IgD-negative memory B cell (primary cell): ENCODE measurements around the gene UBAC2. TPM values are rescaled to one million over a fixed set of nuclear protein-coding genes. Genes with fewer than 3 reads are reported as not detected.

ENCODE experiments used
- H3K27ac Mint-ChIP-seq, 3 donors: one replicate each; pipeline ENCODE4 v1.8.0; 2020 to 2022; ENCODE audit warnings: mild to moderate bottlenecking in 3 of 3, mixed read lengths in 3 of 3, moderate library complexity in 1 of 3
- H3K27me3 Mint-ChIP-seq: one replicate; pipeline ENCODE4 v1.8.0; 2021; ENCODE audit warnings: mixed read lengths
- H3K36me3 Mint-ChIP-seq: one replicate; pipeline ENCODE4 v1.8.0; 2020; ENCODE audit warnings: mild to moderate bottlenecking, mixed read lengths
- H3K4me1 Mint-ChIP-seq, 3 donors: one replicate each; pipeline ENCODE4 v1.8.0; 2020 to 2022; ENCODE audit warnings: mixed read lengths in 3 of 3, mild to moderate bottlenecking in 1 of 3
- H3K4me3 Mint-ChIP-seq, 4 donors: one replicate each; pipeline ENCODE4 v1.8.0; 2020 to 2022; ENCODE audit warnings: mild to moderate bottlenecking in 4 of 4, mixed read lengths in 4 of 4, moderate library complexity in 3 of 4
- H3K9me3 Mint-ChIP-seq, 3 donors: one replicate each; pipeline ENCODE4 v1.8.0; 2020 to 2021; ENCODE audit warnings: mixed read lengths in 3 of 3, mild to moderate bottlenecking in 1 of 3
- polyA plus RNA-seq: library from polyadenylated mRNA; unstranded; fragments of 300-500 nt; fragmentation: Illumina TruSeq; gene quantifications from one replicate; pipeline ENCODE4 v1.2.3, GENCODE V29; 2021

UBAC2 gene
- polyA plus RNA-seq, 1 donor from 2014 or later = 88.0 TPM

- H3K4me1 Mint-ChIP-seq = peaks cover 37 to 48% (median 47%) of the 10 kb centered on the region in 3 donors
- H3K27ac Mint-ChIP-seq = peak overlapping the region; percentile 84 to 94 (median 85)
- H3K4me3 Mint-ChIP-seq = peak overlapping the region; percentile 38 to 83 (median 59)
- no peaks in the 10 kb centered on the region for H3K27me3 Mint-ChIP-seq
- peaks cover 7% of the 10 kb centered on the region for H3K36me3 Mint-ChIP-seq
- no peaks in the 10 kb centered on the region for H3K9me3 Mint-ChIP-seq
These were observed 70.6 kb downstream of the UBAC2 start for GRCh38 chr13:99271249-99271648.

GRCh38 chr13:99272481-99272880 lies 71.8 kb downstream of the UBAC2 start:
- Mint-ChIP-seq H3K27me3 (no peaks in the 10 kb centered on the region), H3K4me1 (peaks cover 36 to 53% (median 51%) of the 10 kb centered on the region in 3 donors), H3K9me3 (no peaks in the 10 kb centered on the region), H3K36me3 (peaks cover 7% of the 10 kb centered on the region), H3K4me3 (peak overlapping the region in 2 of 4 donors; percentile 44 to 67), H3K27ac (peak overlapping the region in 2 of 3 donors; percentile 84 to 88)

GRCh38 chr13:99273128-99273527 lies 72.5 kb downstream of the UBAC2 start:
- no peaks in the 10 kb centered on the region for H3K27me3 Mint-ChIP-seq
- peaks cover 7% of the 10 kb centered on the region for H3K36me3 Mint-ChIP-seq
- H3K27ac Mint-ChIP-seq = peak overlapping the region; percentile 56 to 88 (median 84)
- H3K4me1 Mint-ChIP-seq = peaks cover 41 to 58% (median 56%) of the 10 kb centered on the region in 3 donors
- H3K4me3 Mint-ChIP-seq = no peak overlapping the region
- H3K9me3 Mint-ChIP-seq = no peaks in the 10 kb centered on the region

- Mint-ChIP-seq H3K4me1 (peaks cover 47 to 69% (median 69%) of the 10 kb centered on the region in 3 donors), H3K9me3 (no peaks in the 10 kb centered on the region), H3K36me3 (peaks cover 8% of the 10 kb centered on the region), H3K4me3 (peak overlapping the region in 2 of 4 donors; percentile 56 to 63), H3K27me3 (no peaks in the 10 kb centered on the region), H3K27ac (peak overlapping the region in 2 of 3 donors; percentile 31 to 70)
These were observed 74.4 kb downstream of the UBAC2 start for GRCh38 chr13:99275093-99275469.

GRCh38 chr13:99276706-99277105 lies 76.1 kb downstream of the UBAC2 start:
- H3K9me3 Mint-ChIP-seq = no peaks in the 10 kb centered on the region
- H3K4me1 Mint-ChIP-seq = peaks cover 50 to 67% (median 64%) of the 10 kb centered on the region in 3 donors
- H3K27me3 Mint-ChIP-seq = peaks cover 2% of the 10 kb centered on the region
- peaks cover 11% of the 10 kb centered on the region for H3K36me3 Mint-ChIP-seq
- no peak overlapping the region for H3K27ac Mint-ChIP-seq
- H3K4me3 Mint-ChIP-seq = no peak overlapping the region

GRCh38 chr13:99277629-99278028 lies 77.0 kb downstream of the UBAC2 start:
- Mint-ChIP-seq H3K4me3 (peak overlapping the region in 1 of 4 donors; percentile 49), H3K4me1 (peaks cover 53 to 67% (median 66%) of the 10 kb centered on the region in 3 donors), H3K27ac (no peak overlapping the region), H3K27me3 (peaks cover 2% of the 10 kb centered on the region), H3K36me3 (peaks cover 11% of the 10 kb centered on the region), H3K9me3 (no peaks in the 10 kb centered on the region)

GRCh38 chr13:99278200-99278599 lies 77.5 kb downstream of the UBAC2 start:
- Mint-ChIP-seq H3K9me3 (no peaks in the 10 kb centered on the region), H3K36me3 (peaks cover 11% of the 10 kb centered on the region), H3K4me1 (peaks cover 59 to 72% (median 71%) of the 10 kb centered on the region in 3 donors), H3K27ac (no peak overlapping the region), H3K27me3 (peaks cover 2% of the 10 kb centered on the region), H3K4me3 (no peak overlapping the region)

GRCh38 chr13:99278843-99279242 lies 78.2 kb downstream of the UBAC2 start:
- H3K9me3 Mint-ChIP-seq = no peaks in the 10 kb centered on the region
- peak overlapping the region in 1 of 3 donors; percentile 58 for H3K27ac Mint-ChIP-seq
- H3K27me3 Mint-ChIP-seq = peaks cover 2% of the 10 kb centered on the region
- H3K36me3 Mint-ChIP-seq = peaks cover 11% of the 10 kb centered on the region
- peak overlapping the region in 1 of 4 donors; percentile 23 for H3K4me3 Mint-ChIP-seq
- H3K4me1 Mint-ChIP-seq = peaks cover 57 to 70% (median 64%) of the 10 kb centered on the region in 3 donors

- Mint-ChIP-seq H3K9me3 (no peaks in the 10 kb centered on the region), H3K4me3 (peak overlapping the region in 1 of 4 donors; percentile 20), H3K27ac (peak overlapping the region in 2 of 3 donors; percentile 58 to 94), H3K4me1 (peaks cover 55 to 70% (median 65%) of the 10 kb centered on the region in 3 donors), H3K27me3 (peaks cover 2% of the 10 kb centered on the region), H3K36me3 (peaks cover 8% of the 10 kb centered on the region)
These were observed 79.0 kb downstream of the UBAC2 start for GRCh38 chr13:99279637-99280036.

GRCh38 chr13:99280166-99280565 lies 79.5 kb downstream of the UBAC2 start:
- H3K9me3 Mint-ChIP-seq = no peaks in the 10 kb centered on the region
- H3K4me1 Mint-ChIP-seq = peaks cover 56 to 69% (median 67%) of the 10 kb centered on the region in 3 donors
- peak overlapping the region in 2 of 4 donors; percentile 61 to 70 for H3K4me3 Mint-ChIP-seq
- peaks cover 2% of the 10 kb centered on the region for H3K27me3 Mint-ChIP-seq
- peaks cover 5% of the 10 kb centered on the region for H3K36me3 Mint-ChIP-seq
- H3K27ac Mint-ChIP-seq = peak overlapping the region; percentile 58 to 98 (median 94)

GRCh38 chr13:99281811-99282263 lies 81.2 kb downstream of the UBAC2 start:
- Mint-ChIP-seq H3K27ac (peak overlapping the region; percentile 94 to 98 (median 97)), H3K36me3 (peaks cover 5% of the 10 kb centered on the region), H3K9me3 (no peaks in the 10 kb centered on the region), H3K4me3 (peak overlapping the region; percentile 53 to 90 (median 86)), H3K4me1 (peaks cover 58 to 76% (median 68%) of the 10 kb centered on the region in 3 donors), H3K27me3 (peaks cover 2% of the 10 kb centered on the region)

- peaks cover 9% of the 10 kb centered on the region for H3K36me3 Mint-ChIP-seq
- H3K27me3 Mint-ChIP-seq = peaks cover 2% of the 10 kb centered on the region
- peaks cover 61 to 80% (median 68%) of the 10 kb centered on the region in 3 donors for H3K4me1 Mint-ChIP-seq
- H3K4me3 Mint-ChIP-seq = peak overlapping the region; percentile 53 to 90 (median 86)
- no peaks in the 10 kb centered on the region for H3K9me3 Mint-ChIP-seq
- peak overlapping the region; percentile 94 to 98 (median 97) for H3K27ac Mint-ChIP-seq
These were observed 81.9 kb downstream of the UBAC2 start for GRCh38 chr13:99282264-99283231.

- Mint-ChIP-seq H3K4me1 (peaks cover 63 to 77% (median 70%) of the 10 kb centered on the region in 3 donors), H3K36me3 (peaks cover 6% of the 10 kb centered on the region), H3K27ac (peak overlapping the region in 2 of 3 donors; percentile 30 to 41), H3K27me3 (no peaks in the 10 kb centered on the region), H3K4me3 (peak overlapping the region in 1 of 4 donors; percentile 17), H3K9me3 (no peaks in the 10 kb centered on the region)
These were observed 85.0 kb downstream of the UBAC2 start for GRCh38 chr13:99285432-99286182.

- Mint-ChIP-seq H3K9me3 (no peaks in the 10 kb centered on the region), H3K4me3 (peak overlapping the region in 3 of 4 donors; percentile 22 to 53 (median 41)), H3K4me1 (peaks cover 54 to 72% (median 62%) of the 10 kb centered on the region in 3 donors), H3K27me3 (no peaks in the 10 kb centered on the region), H3K27ac (peak overlapping the region in 1 of 3 donors; percentile 88), H3K36me3 (peaks cover 9% of the 10 kb centered on the region)
These were observed 86.9 kb downstream of the UBAC2 start for GRCh38 chr13:99287551-99287950.
